ENCODE measurements around the gene DOCK4. TPM values are rescaled to one million over a fixed set of nuclear protein-coding genes. Genes with fewer than 3 reads are reported as not detected.

Gene DOCK4
- total RNA-seq, 1 experiment from 2014 or later = 4.9 TPM

DNA sequence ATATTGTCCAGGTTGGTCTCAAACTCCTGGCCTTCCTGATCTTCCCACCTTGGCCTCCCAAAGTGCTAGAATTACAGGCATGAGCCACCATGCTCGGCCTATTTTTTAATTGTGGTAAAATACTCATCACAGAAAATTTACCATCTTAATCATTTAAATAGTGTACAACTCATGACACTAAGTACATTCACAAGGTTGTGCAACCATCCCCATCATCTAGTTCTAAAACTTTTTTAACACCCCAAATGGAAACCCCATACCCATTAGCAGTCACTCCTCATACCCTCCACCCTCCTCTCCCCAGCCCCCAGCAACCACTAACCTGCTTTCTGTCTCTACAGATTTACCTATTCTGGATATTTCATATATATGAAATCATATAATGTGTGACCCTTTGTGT, 90.3 kb downstream of the DOCK4 start:
- no peak overlapping the region for H3K4ac ChIP-seq (ENCODE audit: low read depth, low read length)
- peaks cover 4% of the 10 kb centered on the region; the same call in 1 of the 2 replicates for H3K4me1 ChIP-seq (ENCODE audit: insufficient read depth, low read length)
- WGBS (ENCODE audit: extremely low coverage, insufficient read length, low lambda C conversion rate) = no CpG with 5 or more reads among the region's 1 CpG
- H3K56ac ChIP-seq (ENCODE audit: insufficient read length, low read depth, low read length) = no peak overlapping the region
- H2BK12ac ChIP-seq (ENCODE audit: insufficient read length, low read depth, low read length) = no peak overlapping the region
- no peaks in the 10 kb centered on the region for H3K9me3 Mint-ChIP-seq
- no peak overlapping the region for H3K23ac ChIP-seq (ENCODE audit: insufficient read length, low read depth, low read length)
- H3K27me3 ChIP-seq (ENCODE audit: insufficient read depth, low read length) = no peaks in the 10 kb centered on the region
- H2BK15ac ChIP-seq (ENCODE audit: low read depth, low read length) = no peak overlapping the region
- no peak overlapping the region for H4K8ac ChIP-seq (replicated peaks; ENCODE audit: insufficient read length, low read depth, low read length)
- TF ChIP-seq, protein P1, sequence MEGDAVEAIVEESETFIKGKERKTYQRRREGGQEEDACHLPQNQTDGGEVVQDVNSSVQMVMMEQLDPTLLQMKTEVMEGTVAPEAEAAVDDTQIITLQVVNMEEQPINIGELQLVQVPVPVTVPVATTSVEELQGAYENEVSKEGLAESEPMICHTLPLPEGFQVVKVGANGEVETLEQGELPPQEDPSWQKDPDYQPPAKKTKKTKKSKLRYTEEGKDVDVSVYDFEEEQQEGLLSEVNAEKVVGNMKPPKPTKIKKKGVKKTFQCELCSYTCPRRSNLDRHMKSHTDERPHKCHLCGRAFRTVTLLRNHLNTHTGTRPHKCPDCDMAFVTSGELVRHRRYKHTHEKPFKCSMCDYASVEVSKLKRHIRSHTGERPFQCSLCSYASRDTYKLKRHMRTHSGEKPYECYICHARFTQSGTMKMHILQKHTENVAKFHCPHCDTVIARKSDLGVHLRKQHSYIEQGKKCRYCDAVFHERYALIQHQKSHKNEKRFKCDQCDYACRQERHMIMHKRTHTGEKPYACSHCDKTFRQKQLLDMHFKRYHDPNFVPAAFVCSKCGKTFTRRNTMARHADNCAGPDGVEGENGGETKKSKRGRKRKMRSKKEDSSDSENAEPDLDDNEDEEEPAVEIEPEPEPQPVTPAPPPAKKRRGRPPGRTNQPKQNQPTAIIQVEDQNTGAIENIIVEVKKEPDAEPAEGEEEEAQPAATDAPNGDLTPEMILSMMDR (conservative IDR thresholded peaks at IDR 0.05) = no peak
- no peak overlapping the region for H2BK120ac ChIP-seq (ENCODE audit: low read depth, low read length, poor library complexity, severe bottlenecking)
- H2BK20ac ChIP-seq (ENCODE audit: low read depth, low read length, poor library complexity, severe bottlenecking) = no peak overlapping the region
- no peak overlapping the region for H3K27ac Mint-ChIP-seq
- no peak overlapping the region for H2AFZ ChIP-seq (ENCODE audit: low read length)
- H3K4me1 Mint-ChIP-seq = peaks cover 4 to 9% of the 10 kb centered on the region in 2 experiments
- no peaks in the 10 kb centered on the region for H3K27me3 Mint-ChIP-seq (ENCODE audit: low read depth)
- H2AK5ac ChIP-seq (ENCODE audit: insufficient read length, low read length) = no peak overlapping the region
- no peak overlapping the region for H3T11ph ChIP-seq (ENCODE audit: low read length)
- no peak for DNase-seq
- H2BK5ac ChIP-seq (ENCODE audit: insufficient read length, low read length) = no peak overlapping the region
- peaks cover 3% of the 10 kb centered on the region; the same call in 1 of the 2 replicates for H3K79me2 ChIP-seq (ENCODE audit: insufficient read depth, low read length)
- H3K23me2 ChIP-seq (ENCODE audit: insufficient read length, low read depth, low read length, poor library complexity, severe bottlenecking) = no peaks in the 10 kb centered on the region
- H3K36me3 Mint-ChIP-seq (ENCODE audit: insufficient read depth in 1 of 3, low read depth in 3 of 3) = peaks cover 0 to 2% (median 0%) of the 10 kb centered on the region in 3 experiments; a peak in 2 of 7 replicates
- H3K4me2 ChIP-seq (ENCODE audit: insufficient read depth, insufficient read length, low read length) = no peak overlapping the region
- no peak overlapping the region for H3K18ac ChIP-seq (ENCODE audit: insufficient read length, low read depth, low read length)
- H3K14ac ChIP-seq (ENCODE audit: insufficient read depth, low read length) = no peak overlapping the region
- no peak overlapping the region for H3K4me3 Mint-ChIP-seq
- no peak overlapping the region for H3K27ac ChIP-seq (ENCODE audit: insufficient read length, low read depth, low read length)
- H3K9ac ChIP-seq (ENCODE audit: extremely low read depth, insufficient read length, low read length) = no peak overlapping the region
- H4K5ac ChIP-seq (ENCODE audit: insufficient read length, low read depth, low read length) = no peak overlapping the region
- H3K9me3 ChIP-seq (ENCODE audit: control insufficient read depth, low read depth, low read length) = no peaks in the 10 kb centered on the region
- no peak overlapping the region for H4K91ac ChIP-seq (ENCODE audit: insufficient read length, low read depth, low read length)
- no peaks in the 10 kb centered on the region for H3K79me1 ChIP-seq (ENCODE audit: insufficient read depth, low read depth, low read length, poor library complexity, severe bottlenecking)
- no peaks in the 10 kb centered on the region for H4K20me1 ChIP-seq (ENCODE audit: control insufficient read depth, insufficient read depth, insufficient read length)
